ENCODE results near the gene OPN4. TPM values are rescaled to one million over a fixed set of nuclear protein-coding genes. Genes with fewer than 3 reads are reported as not detected.

Gene OPN4
- total and polyA plus RNA-seq, 9 of the 15 experiments (the other 6 are each of a cell fraction or from before 2014, with no cell fraction given) = not detected

GRCh38 chr10:86650151-86650550 is 4.2 kb upstream of the OPN4 start:
- no peaks in the 10 kb centered on the region for H3K9me3 ChIP-seq (replicated peaks; ENCODE audit: control insufficient read depth, insufficient read depth, low read depth, low read length)
- in situ Hi-C loops (cut with MboI) (no loop called here), intact Hi-C loops (cut with micrococcal nuclease) (no loop called here)
- 7% methylated on average over 7 of the region's 8 CpGs for WGBS (ENCODE audit: insufficient coverage, low coverage, missing lambda C conversion rate)
- H3K27me3 ChIP-seq (ENCODE audit: control insufficient read depth in 2 of 2, insufficient read depth in 2 of 2, low read length in 2 of 2) = peaks cover 4 to 65% of the 10 kb centered on the region in 2 experiments; a peak in 3 of 5 replicates
- H3K4me2 ChIP-seq (ENCODE audit: insufficient read depth, low read length) = no peak overlapping the region
- TF ChIP-seq SAFB (IDR thresholded peaks at IDR 0.05; ENCODE audit: borderline replicate concordance, low read depth, low read length) (no peak), ATF4 (CRISPR knock-in tag; IDR thresholded peaks at IDR 0.05) (no peak), ZSCAN32 (CRISPR knock-in tag; IDR thresholded peaks at IDR 0.05) (no peak), THAP7 (CRISPR knock-in tag; IDR thresholded peaks at IDR 0.05) (no peak)
- peaks cover 0 to 4% of the 10 kb centered on the region in 2 experiments; a peak in 2 of 5 replicates for H3K4me1 ChIP-seq (replicated peaks in 1 of 2; ENCODE audit: control insufficient read depth in 2 of 2, insufficient read depth in 2 of 2, low read length in 2 of 2)
- no peaks in the 10 kb centered on the region for H3K36me3 ChIP-seq (ENCODE audit: control insufficient read depth, insufficient read depth, low read length)
- no peak overlapping the region for H3K9ac ChIP-seq (ENCODE audit: insufficient read depth in 1 of 2, low read depth in 2 of 2, low read length in 2 of 2)
- ChIA-PET POLR2A (interaction anchor here (0.8 kb wide), 1 partner anchor 11 kb away, joined by 3 read pairs; no protein-coding TSS in a partner anchor), CTCF (ENCODE audit: low intra/inter-chr PET ratio) (no interaction called here)
- BruUV-seq (replicated peaks) = no TSS peak
- DNase-seq (ENCODE audit: extremely low read depth in 1 of 4, low spot score in 3 of 4) = no peak
- no peak overlapping the region for H2AFZ ChIP-seq (ENCODE audit: low read depth, low read length)
- no peaks in the 10 kb centered on the region for H4K20me1 ChIP-seq (replicated peaks; ENCODE audit: control insufficient read depth, insufficient read depth, low read length)
- H3K79me2 ChIP-seq (ENCODE audit: control insufficient read depth, insufficient read depth, low read length) = no peaks in the 10 kb centered on the region
- H3K9me1 ChIP-seq (ENCODE audit: control insufficient read depth, insufficient read depth, low read length) = no peaks in the 10 kb centered on the region
- no peak for FAIRE-seq
- no peak for ATAC-seq
- no peak overlapping the region for H3K4me3 ChIP-seq
- H3K27ac ChIP-seq (ENCODE audit: extremely low read depth, low read depth, low read length) = no peak overlapping the region
